ENCODE results near the gene DEF6. TPM values are rescaled to one million over a fixed set of nuclear protein-coding genes. Genes with fewer than 3 reads are reported as not detected.
A peak's percentile ranks its signal among the peaks of the same experiment; 100 is the strongest.

DEF6 gene
- total RNA-seq, 1 donor from 2014 or later: 5.2 TPM

- H3K36me3 ChIP-seq (ENCODE audit: control insufficient read depth in 3 of 3, insufficient read depth in 3 of 3, low read length in 3 of 3): peaks cover 10 to 12% (median 11%) of the 10 kb centered on the region in 3 donors
- peaks cover 69 to 79% (median 79%) of the 10 kb centered on the region in 3 donors for H3K4me1 ChIP-seq (ENCODE audit: control insufficient read depth in 3 of 3, insufficient read depth in 3 of 3, low read length in 3 of 3)
These were observed 60.5 kb downstream of the DEF6 start for GRCh38 chr6:35358086-35358485.

GRCh38 chr6:35359346-35359743, 61.7 kb downstream of the DEF6 start:
- no peak overlapping the region for H3K4me3 ChIP-seq (ENCODE audit: low read length in 3 of 3)
- peaks cover 76 to 83% (median 83%) of the 10 kb centered on the region in 3 donors for H3K4me1 ChIP-seq (ENCODE audit: control insufficient read depth in 3 of 3, insufficient read depth in 3 of 3, low read length in 3 of 3)
- no peaks in the 10 kb centered on the region for H3K27me3 ChIP-seq (ENCODE audit: control insufficient read depth in 3 of 3, insufficient read depth in 3 of 3, low read length in 3 of 3)
- H3K9ac ChIP-seq (ENCODE audit: low read depth in 1 of 3, low read length in 3 of 3): peak overlapping the region in 2 of 3 donors; percentile 16 to 25
- H3K27ac ChIP-seq (ENCODE audit: low read depth, low read length): peak overlapping the region; percentile 76
- peaks cover 5 to 10% (median 5%) of the 10 kb centered on the region in 3 donors for H3K36me3 ChIP-seq (ENCODE audit: control insufficient read depth in 3 of 3, insufficient read depth in 3 of 3, low read length in 3 of 3)
- no peaks in the 10 kb centered on the region for H3K9me3 ChIP-seq (ENCODE audit: control insufficient read depth in 3 of 3, low read length in 3 of 3)

More at GRCh38 chr6:35358086-35358485, 60.5 kb downstream of the DEF6 start:
- H3K9ac ChIP-seq (ENCODE audit: low read depth in 1 of 3, low read length in 3 of 3): peak overlapping the region in 1 of 3 donors; percentile 17
- H3K9me3 ChIP-seq (ENCODE audit: control insufficient read depth in 3 of 3, low read length in 3 of 3): no peaks in the 10 kb centered on the region
- H3K4me3 ChIP-seq (ENCODE audit: low read length in 3 of 3): no peak overlapping the region
- H3K27me3 ChIP-seq (ENCODE audit: control insufficient read depth in 3 of 3, insufficient read depth in 3 of 3, low read length in 3 of 3): no peaks in the 10 kb centered on the region
- H3K27ac ChIP-seq (ENCODE audit: low read depth, low read length): peak overlapping the region; percentile 76

DNA sequence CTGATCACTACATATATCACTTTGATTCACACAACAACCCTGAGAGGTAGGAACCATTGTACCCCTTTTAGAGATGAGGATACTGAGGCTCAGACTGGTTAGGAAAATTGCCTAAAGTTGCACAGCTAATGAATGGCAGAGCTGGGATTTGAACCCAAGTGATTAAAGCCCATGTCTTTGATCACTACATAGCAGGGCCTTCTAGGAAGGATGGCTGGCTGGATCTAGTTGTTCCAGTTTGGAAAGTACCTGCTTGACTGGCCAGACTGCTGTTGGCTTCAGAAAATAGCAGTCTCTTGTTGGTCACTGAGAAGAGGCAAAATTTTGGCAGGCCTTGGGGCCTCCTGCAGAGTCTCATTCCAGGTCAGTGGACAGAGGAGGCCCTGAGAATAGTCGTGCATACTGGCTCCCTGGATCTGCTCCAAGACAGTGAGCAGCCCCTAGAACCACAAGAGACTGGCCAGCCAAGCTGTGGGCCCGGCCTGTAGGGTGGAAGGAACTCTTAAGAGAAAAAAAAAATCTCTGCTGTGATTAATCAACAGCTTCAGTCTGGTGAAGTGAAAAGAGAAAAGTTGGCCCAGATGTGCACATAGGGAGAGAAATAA, 62.2 kb downstream of the DEF6 start:
- H3K4me3 ChIP-seq (ENCODE audit: low read length in 3 of 3): peak overlapping the region in 1 of 3 donors; percentile 11
- H3K27ac ChIP-seq (ENCODE audit: low read depth, low read length): peak overlapping the region; percentile 76
- peaks cover 76 to 78% (median 78%) of the 10 kb centered on the region in 3 donors for H3K4me1 ChIP-seq (ENCODE audit: control insufficient read depth in 3 of 3, insufficient read depth in 3 of 3, low read length in 3 of 3)
- H3K36me3 ChIP-seq (ENCODE audit: control insufficient read depth in 3 of 3, insufficient read depth in 3 of 3, low read length in 3 of 3): peaks cover 5 to 9% (median 5%) of the 10 kb centered on the region in 3 donors
- H3K9me3 ChIP-seq (ENCODE audit: control insufficient read depth in 3 of 3, low read length in 3 of 3): no peaks in the 10 kb centered on the region
- H3K27me3 ChIP-seq (ENCODE audit: control insufficient read depth in 3 of 3, insufficient read depth in 3 of 3, low read length in 3 of 3): no peaks in the 10 kb centered on the region
- H3K9ac ChIP-seq (ENCODE audit: low read depth in 1 of 3, low read length in 3 of 3): peak overlapping the region in 2 of 3 donors; percentile 25 to 62

GRCh38 chr6:35360349-35361138, 62.9 kb downstream of the DEF6 start:
- peak overlapping the region; percentile 39 to 69 (median 62) for H3K9ac ChIP-seq (ENCODE audit: low read depth in 1 of 3, low read length in 3 of 3)
- peaks cover 5 to 7% (median 5%) of the 10 kb centered on the region in 3 donors for H3K36me3 ChIP-seq (ENCODE audit: control insufficient read depth in 3 of 3, insufficient read depth in 3 of 3, low read length in 3 of 3)
- no peaks in the 10 kb centered on the region for H3K9me3 ChIP-seq (ENCODE audit: control insufficient read depth in 3 of 3, low read length in 3 of 3)
- H3K27ac ChIP-seq (ENCODE audit: low read depth, low read length): peak overlapping the region; percentile 76
- peaks cover 76 to 78% (median 77%) of the 10 kb centered on the region in 3 donors for H3K4me1 ChIP-seq (ENCODE audit: control insufficient read depth in 3 of 3, insufficient read depth in 3 of 3, low read length in 3 of 3)
- no peaks in the 10 kb centered on the region for H3K27me3 ChIP-seq (ENCODE audit: control insufficient read depth in 3 of 3, insufficient read depth in 3 of 3, low read length in 3 of 3)
- H3K4me3 ChIP-seq (ENCODE audit: low read length in 3 of 3): peak overlapping the region in 1 of 3 donors; percentile 15

DNA sequence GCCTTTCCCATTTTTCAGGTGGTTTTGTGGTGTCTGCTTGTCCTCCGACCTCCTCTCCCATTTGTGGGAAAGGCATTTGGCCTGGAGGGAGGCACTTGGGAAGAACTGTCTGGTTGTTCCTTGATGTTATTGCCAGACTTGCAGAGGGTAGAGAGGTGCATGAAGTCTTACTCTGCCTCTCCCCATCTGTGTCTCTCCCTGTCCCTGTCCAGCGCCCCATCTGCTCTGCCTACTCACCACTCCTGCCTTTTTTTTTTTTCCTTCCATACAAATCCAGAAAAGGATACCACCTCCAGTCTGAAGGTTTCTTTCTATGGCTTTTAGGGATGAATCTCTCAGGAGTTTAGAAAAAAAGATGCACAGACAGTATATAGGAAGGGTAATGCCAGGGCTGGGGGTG, 64.6 kb downstream of the DEF6 start:
- Histone ChIP-seq H3K27ac (ENCODE audit: low read depth, low read length) (peak overlapping the region; percentile 88), H3K4me1 (ENCODE audit: control insufficient read depth in 3 of 3, insufficient read depth in 3 of 3, low read length in 3 of 3) (peaks cover 61 to 77% (median 69%) of the 10 kb centered on the region in 3 donors), H3K36me3 (ENCODE audit: control insufficient read depth in 3 of 3, insufficient read depth in 3 of 3, low read length in 3 of 3) (peaks cover 0 to under 1% (median 0%) of the 10 kb centered on the region in 3 donors), H3K9ac (ENCODE audit: low read depth in 1 of 3, low read length in 3 of 3) (peak overlapping the region in 2 of 3 donors; percentile 51 to 60), H3K4me3 (ENCODE audit: low read length in 3 of 3) (no peak overlapping the region), H3K27me3 (ENCODE audit: control insufficient read depth in 3 of 3, insufficient read depth in 3 of 3, low read length in 3 of 3) (no peaks in the 10 kb centered on the region), H3K9me3 (ENCODE audit: control insufficient read depth in 3 of 3, low read length in 3 of 3) (no peaks in the 10 kb centered on the region)

DNA sequence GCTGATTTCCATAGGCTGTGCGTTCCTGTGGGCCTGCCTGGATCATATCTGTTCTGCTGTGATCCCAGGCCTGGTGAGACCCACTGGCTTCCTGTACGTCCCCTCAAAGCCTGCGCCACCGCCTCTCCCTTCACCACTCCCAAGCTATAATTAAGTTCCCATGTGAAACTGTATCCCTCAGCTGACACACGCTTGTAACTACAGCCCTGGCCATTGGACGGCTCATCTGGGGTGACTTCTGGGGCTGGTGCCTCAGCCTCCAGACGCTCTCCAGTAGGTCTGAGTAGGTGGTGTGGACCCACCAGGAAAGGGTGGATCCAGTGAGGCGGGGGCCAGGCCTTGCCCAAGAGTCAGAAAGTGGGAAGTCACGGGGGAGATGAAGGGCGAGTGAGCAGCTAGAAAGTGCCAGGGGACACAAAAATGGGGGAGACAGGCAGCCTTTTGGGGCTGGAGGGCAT, 65.7 kb downstream of the DEF6 start:
- Histone ChIP-seq H3K9ac (ENCODE audit: low read depth in 1 of 3, low read length in 3 of 3) (peak overlapping the region; percentile 36 to 78 (median 60)), H3K36me3 (ENCODE audit: control insufficient read depth in 3 of 3, insufficient read depth in 3 of 3, low read length in 3 of 3) (no peaks in the 10 kb centered on the region), H3K27ac (ENCODE audit: low read depth, low read length) (peak overlapping the region; percentile 88), H3K9me3 (ENCODE audit: control insufficient read depth in 3 of 3, low read length in 3 of 3) (no peaks in the 10 kb centered on the region), H3K4me3 (ENCODE audit: low read length in 3 of 3) (peak overlapping the region in 2 of 3 donors; percentile 41 to 49), H3K4me1 (ENCODE audit: control insufficient read depth in 3 of 3, insufficient read depth in 3 of 3, low read length in 3 of 3) (peaks cover 58 to 77% (median 71%) of the 10 kb centered on the region in 3 donors), H3K27me3 (ENCODE audit: control insufficient read depth in 3 of 3, insufficient read depth in 3 of 3, low read length in 3 of 3) (no peaks in the 10 kb centered on the region)

DNA sequence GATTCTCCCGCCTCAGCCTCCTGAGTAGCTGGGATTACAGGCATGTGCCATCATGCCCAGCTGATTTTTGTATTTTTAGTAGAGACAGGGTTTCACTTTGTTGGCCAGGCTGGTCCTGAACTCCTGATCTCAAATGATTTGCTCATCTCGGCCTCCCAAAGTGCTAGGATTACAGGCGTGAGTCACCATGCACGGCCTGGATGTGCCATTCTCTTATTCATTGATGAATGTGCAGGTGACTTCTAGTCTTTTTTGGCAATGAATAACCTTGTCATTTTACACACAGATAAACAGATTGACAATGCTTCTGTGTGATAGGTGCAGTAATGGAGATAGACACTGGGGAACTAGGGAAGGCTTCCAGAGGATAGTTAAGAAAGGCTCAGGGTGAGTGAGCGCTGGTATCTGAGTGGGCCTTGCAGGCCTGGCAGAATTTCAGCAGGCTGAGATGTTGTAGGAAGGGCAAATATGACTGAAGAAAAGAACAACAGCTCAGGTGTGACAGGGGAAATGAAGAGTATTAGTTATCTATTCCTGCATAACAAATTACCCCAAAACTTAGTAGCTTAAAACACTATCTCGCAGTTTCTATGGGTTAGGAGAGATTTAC, 68.1 kb downstream of the DEF6 start:
- Histone ChIP-seq H3K4me1 (ENCODE audit: control insufficient read depth in 3 of 3, insufficient read depth in 3 of 3, low read length in 3 of 3) (peaks cover 48 to 73% (median 64%) of the 10 kb centered on the region in 3 donors), H3K27ac (ENCODE audit: low read depth, low read length) (no peak overlapping the region)

DNA sequence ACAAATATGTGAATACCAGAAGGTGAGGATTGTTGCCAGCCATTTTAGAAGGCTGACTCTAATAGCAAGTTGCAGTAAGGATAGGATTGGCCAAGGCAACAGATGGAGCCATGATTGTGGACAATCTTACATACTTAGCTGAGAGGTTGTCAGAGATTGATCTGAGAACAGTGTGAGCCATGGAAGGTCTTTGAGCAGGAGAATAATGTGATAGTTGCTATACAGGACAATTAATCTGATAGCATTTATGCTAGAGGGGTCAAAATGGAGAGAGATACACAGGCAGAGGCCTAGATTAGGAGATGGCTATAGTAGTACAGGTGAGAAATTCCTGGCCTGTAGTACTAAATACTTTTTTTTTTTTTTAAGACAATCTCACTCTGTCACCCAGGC, 68.6 kb downstream of the DEF6 start:
- Histone ChIP-seq H3K9ac (ENCODE audit: low read depth in 1 of 3, low read length in 3 of 3) (no peak overlapping the region), H3K4me1 (ENCODE audit: control insufficient read depth in 3 of 3, insufficient read depth in 3 of 3, low read length in 3 of 3) (peaks cover 48 to 73% (median 64%) of the 10 kb centered on the region in 3 donors), H3K9me3 (ENCODE audit: control insufficient read depth in 3 of 3, low read length in 3 of 3) (no peaks in the 10 kb centered on the region), H3K27me3 (ENCODE audit: control insufficient read depth in 3 of 3, insufficient read depth in 3 of 3, low read length in 3 of 3) (no peaks in the 10 kb centered on the region), H3K4me3 (ENCODE audit: low read length in 3 of 3) (no peak overlapping the region), H3K36me3 (ENCODE audit: control insufficient read depth in 3 of 3, insufficient read depth in 3 of 3, low read length in 3 of 3) (no peaks in the 10 kb centered on the region), H3K27ac (ENCODE audit: low read depth, low read length) (no peak overlapping the region)

More for the DNA sequence above, 68.1 kb downstream of the DEF6 start:
- Histone ChIP-seq H3K9me3 (ENCODE audit: control insufficient read depth in 3 of 3, low read length in 3 of 3) (no peaks in the 10 kb centered on the region), H3K4me3 (ENCODE audit: low read length in 3 of 3) (no peak overlapping the region), H3K36me3 (ENCODE audit: control insufficient read depth in 3 of 3, insufficient read depth in 3 of 3, low read length in 3 of 3) (no peaks in the 10 kb centered on the region), H3K9ac (ENCODE audit: low read depth in 1 of 3, low read length in 3 of 3) (no peak overlapping the region), H3K27me3 (ENCODE audit: control insufficient read depth in 3 of 3, insufficient read depth in 3 of 3, low read length in 3 of 3) (no peaks in the 10 kb centered on the region)

- Histone ChIP-seq H3K9me3 (ENCODE audit: control insufficient read depth in 3 of 3, low read length in 3 of 3) (no peaks in the 10 kb centered on the region), H3K4me3 (ENCODE audit: low read length in 3 of 3) (no peak overlapping the region), H3K27me3 (ENCODE audit: control insufficient read depth in 3 of 3, insufficient read depth in 3 of 3, low read length in 3 of 3) (no peaks in the 10 kb centered on the region), H3K36me3 (ENCODE audit: control insufficient read depth in 3 of 3, insufficient read depth in 3 of 3, low read length in 3 of 3) (no peaks in the 10 kb centered on the region), H3K4me1 (ENCODE audit: control insufficient read depth in 3 of 3, insufficient read depth in 3 of 3, low read length in 3 of 3) (peaks cover 40 to 72% (median 57%) of the 10 kb centered on the region in 3 donors), H3K9ac (ENCODE audit: low read depth in 1 of 3, low read length in 3 of 3) (no peak overlapping the region), H3K27ac (ENCODE audit: low read depth, low read length) (peak overlapping the region; percentile 14)
These were observed 70.0 kb downstream of the DEF6 start for GRCh38 chr6:35367646-35368037.
